ENCODE data around the gene TMEM117. TPM values are rescaled to one million over a fixed set of nuclear protein-coding genes. Genes with fewer than 3 reads are reported as not detected.

The TMEM117 gene
- polyA plus RNA-seq, 1 donor (not counting 4 experiments of a cell fraction or from before 2014, with no cell fraction given), result 8.5 TPM

- TF ChIP-seq CTCF (optimal IDR thresholded peaks at IDR 0.05 in 1 of 3, IDR thresholded peaks at IDR 0.05 in 1 of 3, conservative IDR thresholded peaks at IDR 0.05 in 1 of 3; ENCODE audit: extremely low read depth in 1 of 3, insufficient read depth in 2 of 3, low read length in 3 of 3), result no peak
- TF ChIP-seq EZH2 (IDR thresholded peaks at IDR 0.05; ENCODE audit: low read length), result no peak
- Histone ChIP-seq H3K36me3 (ENCODE audit: control insufficient read depth in 2 of 2, extremely low read depth in 1 of 2, insufficient read depth in 2 of 2, low read length in 2 of 2) (no peaks in the 10 kb centered on the region), H3K9me1 (ENCODE audit: control insufficient read depth, extremely low read depth, insufficient read depth, low read length) (no peaks in the 10 kb centered on the region), H3K4me2 (ENCODE audit: control insufficient read depth, extremely low read depth, insufficient read depth, low read depth, low read length) (no peak overlapping the region), H3K9me3 (ENCODE audit: control insufficient read depth, low read depth, low read length) (no peaks in the 10 kb centered on the region), H3K27me3 (ENCODE audit: control insufficient read depth, extremely low read depth, insufficient read depth, low read length) (no peaks in the 10 kb centered on the region), H4K20me1 (ENCODE audit: control insufficient read depth, extremely low read depth, insufficient read depth, low read length) (no peaks in the 10 kb centered on the region), H3K4me1 (ENCODE audit: control insufficient read depth, extremely low read depth, insufficient read depth, low read length) (peaks cover 14% of the 10 kb centered on the region), H3K27ac (ENCODE audit: control insufficient read depth, insufficient read depth, low read length) (no peak overlapping the region), H3K4me3 (ENCODE audit: control insufficient read depth in 2 of 3, extremely low read depth in 1 of 3, insufficient read depth in 2 of 3, low read depth in 1 of 3, low read length in 3 of 3) (no peak overlapping the region), H3K79me2 (ENCODE audit: control insufficient read depth, insufficient read depth, low read length) (no peaks in the 10 kb centered on the region), H3K9ac (ENCODE audit: control insufficient read depth, extremely low read depth, insufficient read depth, low read length) (no peak overlapping the region), H2AFZ (ENCODE audit: control insufficient read depth, low read length) (no peak overlapping the region)
- no peak for DNase-seq (ENCODE audit: low read depth, low spot score)
- dilution Hi-C loops (cut with MboI; ENCODE audit: extremely low pct_ligation_motif_present, low sequenced_read_pairs), result no loop called here
- no peak for FAIRE-seq
These were observed 44.7 kb downstream of the TMEM117 start for GRCh38 chr12:43880547-43880946.

- no peak overlapping the region for H3K27ac ChIP-seq (ENCODE audit: control insufficient read depth, insufficient read depth, low read length)
- no peak overlapping the region for H3K4me2 ChIP-seq (ENCODE audit: control insufficient read depth, extremely low read depth, insufficient read depth, low read depth, low read length)
- no peaks in the 10 kb centered on the region for H4K20me1 ChIP-seq (ENCODE audit: control insufficient read depth, extremely low read depth, insufficient read depth, low read length)
- no peak overlapping the region for H3K9ac ChIP-seq (ENCODE audit: control insufficient read depth, extremely low read depth, insufficient read depth, low read length)
- peaks cover 14% of the 10 kb centered on the region for H3K4me1 ChIP-seq (ENCODE audit: control insufficient read depth, extremely low read depth, insufficient read depth, low read length)
- DNase-seq (ENCODE audit: low read depth, low spot score) (no peak), FAIRE-seq (peak; percentile 78)
- no peaks in the 10 kb centered on the region for H3K27me3 ChIP-seq (ENCODE audit: control insufficient read depth, extremely low read depth, insufficient read depth, low read length)
- H3K4me3 ChIP-seq (ENCODE audit: control insufficient read depth in 2 of 3, extremely low read depth in 1 of 3, insufficient read depth in 2 of 3, low read depth in 1 of 3, low read length in 3 of 3), result no peak overlapping the region
- no peaks in the 10 kb centered on the region for H3K9me1 ChIP-seq (ENCODE audit: control insufficient read depth, extremely low read depth, insufficient read depth, low read length)
- dilution Hi-C loops (cut with MboI; ENCODE audit: extremely low pct_ligation_motif_present, low sequenced_read_pairs), result no loop called here
- H3K9me3 ChIP-seq (ENCODE audit: control insufficient read depth, low read depth, low read length), result no peaks in the 10 kb centered on the region
- H3K79me2 ChIP-seq (ENCODE audit: control insufficient read depth, insufficient read depth, low read length), result no peaks in the 10 kb centered on the region
- no peak for TF ChIP-seq EZH2 (IDR thresholded peaks at IDR 0.05; ENCODE audit: low read length)
- TF ChIP-seq CTCF (optimal IDR thresholded peaks at IDR 0.05 in 1 of 3, IDR thresholded peaks at IDR 0.05 in 1 of 3, conservative IDR thresholded peaks at IDR 0.05 in 1 of 3; ENCODE audit: extremely low read depth in 1 of 3, insufficient read depth in 2 of 3, low read length in 3 of 3), result peak in 2 of 3 experiments; percentile 65 to 76
- no peak overlapping the region for H2AFZ ChIP-seq (ENCODE audit: control insufficient read depth, low read length)
- H3K36me3 ChIP-seq (ENCODE audit: control insufficient read depth in 2 of 2, extremely low read depth in 1 of 2, insufficient read depth in 2 of 2, low read length in 2 of 2), result no peaks in the 10 kb centered on the region
These were observed 46.8 kb downstream of the TMEM117 start for GRCh38 chr12:43882578-43883178.

All from keratinocyte (primary cell).